Activated naive CD8-positive, alpha-beta T cell treated with anti-CD3 and anti-CD28 coated beads for 36 hours (primary cell): ENCODE measurements around the gene FAM98C. TPM values are rescaled to one million over a fixed set of nuclear protein-coding genes. Genes with fewer than 3 reads are reported as not detected.

Experiments used
- DNase-seq: peaks from one replicate; pipeline ENCODE4 v3.0.0; 2021
- H3K27ac Mint-ChIP-seq: one replicate; pipeline ENCODE4 v1.8.0; 2022; ENCODE audit warnings: mild to moderate bottlenecking, moderate library complexity, mixed read lengths
- H3K27me3 Mint-ChIP-seq: one replicate; pipeline ENCODE4 v1.8.0; 2022; ENCODE audit warnings: mild to moderate bottlenecking, mixed read lengths
- H3K36me3 Mint-ChIP-seq: one replicate; pipeline ENCODE4 v1.8.0; 2021; ENCODE audit warnings: mild to moderate bottlenecking, mixed read lengths
- H3K4me1 Mint-ChIP-seq: one replicate; pipeline ENCODE4 v1.8.0; 2021; ENCODE audit warnings: mixed read lengths
- H3K4me3 Mint-ChIP-seq: one replicate; pipeline ENCODE4 v1.8.0; 2022; ENCODE audit warnings: mild to moderate bottlenecking, moderate library complexity, mixed read lengths
- H3K9me3 Mint-ChIP-seq: one replicate; pipeline ENCODE4 v1.8.0; 2022; ENCODE audit warnings: mixed read lengths
- total RNA-seq, 2 experiments: library from RNA; stranded (reverse); gene quantifications; one replicate each; pipeline ENCODE4 v1.2.3, GENCODE V29; 2021

FAM98C gene
- total RNA-seq, 2 experiments from 2014 or later, result 8.1 to 9.3 TPM

DNA sequence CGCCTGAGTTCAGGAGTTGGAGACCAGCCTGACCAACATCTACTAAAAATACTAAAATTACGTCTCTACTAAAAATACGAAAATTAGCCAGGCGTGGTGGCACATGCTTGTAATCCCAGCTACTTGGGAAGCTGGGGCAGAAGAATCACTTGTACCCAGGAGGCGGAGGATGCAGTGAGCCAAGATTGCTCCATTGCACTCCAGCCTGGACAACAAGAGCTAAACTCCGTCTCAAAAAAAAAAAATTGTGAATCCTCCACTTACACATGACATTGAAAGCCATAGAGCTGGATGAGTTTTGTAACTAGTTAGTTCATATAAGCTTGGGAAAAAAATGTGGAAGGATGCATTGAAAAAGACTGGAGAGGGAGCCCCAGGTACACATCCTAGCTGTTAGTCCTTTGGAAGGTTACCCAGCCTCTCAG is 29.0 kb upstream of the FAM98C start:
- H3K4me3 Mint-ChIP-seq, result peak overlapping the region; percentile 83
- H3K4me1 Mint-ChIP-seq, result peaks cover 13% of the 10 kb centered on the region
- peaks cover 33% of the 10 kb centered on the region for H3K36me3 Mint-ChIP-seq
- H3K27ac Mint-ChIP-seq, result peak overlapping the region; percentile 91
- DNase-seq, result no peak
- peaks cover 6% of the 10 kb centered on the region for H3K27me3 Mint-ChIP-seq
- no peaks in the 10 kb centered on the region for H3K9me3 Mint-ChIP-seq

- peak within 1 kb of the TSS; percentile 98 for H3K4me3 Mint-ChIP-seq
- peaks cover 14% of the 10 kb centered on the region for H3K4me1 Mint-ChIP-seq
- peak; percentile 99 for DNase-seq
- peaks cover 39% of the 10 kb centered on the region for H3K36me3 Mint-ChIP-seq
- no peaks in the 10 kb centered on the region for H3K9me3 Mint-ChIP-seq
- peaks cover 6% of the 10 kb centered on the region for H3K27me3 Mint-ChIP-seq
- H3K27ac Mint-ChIP-seq, result peak within 1 kb of the TSS; percentile 94
Observed at GRCh38 chr19:38374332-38375097, 28.4 kb upstream of the FAM98C start, which contains the start of gene PSMD8. Gene PSMD8, plus strand, starts transcription at chr19:38374571. Its CDS starts 31 bp downstream, at chr19:38374602.

- Mint-ChIP-seq H3K4me3 (peak overlapping the region; percentile 98), H3K4me1 (peaks cover 15% of the 10 kb centered on the region), H3K27ac (peak overlapping the region; percentile 94), H3K9me3 (no peaks in the 10 kb centered on the region), H3K36me3 (peaks cover 42% of the 10 kb centered on the region), H3K27me3 (peaks cover 6% of the 10 kb centered on the region)
- no peak for DNase-seq
Observed at GRCh38 chr19:38375098-38375493, 27.8 kb upstream of the FAM98C start.

- Mint-ChIP-seq H3K9me3 (no peaks in the 10 kb centered on the region), H3K4me1 (peaks cover 15% of the 10 kb centered on the region), H3K27ac (peak overlapping the region; percentile 94), H3K4me3 (peak overlapping the region; percentile 98), H3K27me3 (no peaks in the 10 kb centered on the region), H3K36me3 (peaks cover 46% of the 10 kb centered on the region)
- no peak for DNase-seq
Observed at GRCh38 chr19:38375748-38376147, 27.1 kb upstream of the FAM98C start.

DNA sequence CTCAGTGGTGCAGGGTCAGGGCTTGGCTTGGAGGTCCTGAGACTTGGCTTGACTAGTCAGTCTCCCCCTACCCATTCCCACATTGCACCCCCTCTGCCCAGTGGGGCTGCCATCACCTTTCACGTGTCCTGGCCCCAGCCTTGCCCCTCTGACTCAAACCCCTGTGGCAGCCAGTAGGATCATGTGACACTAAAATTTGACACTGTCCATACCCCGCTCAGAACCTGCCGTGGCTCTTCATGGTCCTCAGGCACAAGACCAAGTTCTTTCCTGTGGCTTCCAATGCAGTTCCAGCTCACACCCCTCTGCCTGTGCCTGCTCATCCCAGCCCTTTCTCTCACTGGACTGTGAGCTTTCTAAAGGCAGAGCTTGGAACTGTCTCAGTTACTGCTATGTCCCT is 26.3 kb upstream of the FAM98C start:
- Mint-ChIP-seq H3K9me3 (no peaks in the 10 kb centered on the region), H3K27ac (no peak overlapping the region), H3K36me3 (peaks cover 52% of the 10 kb centered on the region), H3K4me1 (peaks cover 15% of the 10 kb centered on the region), H3K4me3 (peak overlapping the region; percentile 98), H3K27me3 (no peaks in the 10 kb centered on the region)
- DNase-seq, result no peak

DNA sequence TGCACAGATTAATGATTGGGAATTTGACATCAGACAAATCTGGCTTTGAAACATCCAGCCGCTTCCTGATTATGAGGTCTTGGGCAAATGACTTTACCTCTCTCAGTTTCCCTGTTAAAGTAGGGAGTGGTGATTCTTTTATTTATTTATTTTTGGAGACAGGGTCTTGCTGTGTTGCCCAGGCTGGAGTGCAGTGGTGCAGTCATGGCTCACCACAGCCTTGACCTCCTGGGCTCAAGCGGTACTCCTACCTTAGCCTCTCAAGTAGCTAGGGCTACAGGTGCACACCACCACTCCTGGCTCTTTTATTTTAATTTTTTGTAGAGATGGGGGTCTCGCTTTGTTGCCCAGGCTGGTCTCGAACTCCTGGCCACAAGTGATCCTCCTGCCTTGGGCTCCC is 25.8 kb upstream of the FAM98C start:
- Mint-ChIP-seq H3K27ac (no peak overlapping the region), H3K36me3 (peaks cover 57% of the 10 kb centered on the region), H3K4me3 (no peak overlapping the region), H3K4me1 (peaks cover 15% of the 10 kb centered on the region), H3K9me3 (no peaks in the 10 kb centered on the region), H3K27me3 (no peaks in the 10 kb centered on the region)
- no peak for DNase-seq

GRCh38 chr19:38378866-38379265 is 24.0 kb upstream of the FAM98C start:
- Mint-ChIP-seq H3K4me3 (no peak overlapping the region), H3K9me3 (no peaks in the 10 kb centered on the region), H3K27me3 (peaks cover 2% of the 10 kb centered on the region), H3K27ac (no peak overlapping the region), H3K4me1 (peaks cover 15% of the 10 kb centered on the region), H3K36me3 (peaks cover 71% of the 10 kb centered on the region)
- no peak for DNase-seq

GRCh38 chr19:38381138-38381537 is 21.8 kb upstream of the FAM98C start:
- Mint-ChIP-seq H3K9me3 (no peaks in the 10 kb centered on the region), H3K4me3 (no peak overlapping the region), H3K27ac (no peak overlapping the region), H3K36me3 (peaks cover 71% of the 10 kb centered on the region), H3K4me1 (peaks cover 10% of the 10 kb centered on the region), H3K27me3 (peaks cover 15% of the 10 kb centered on the region)
- no peak for DNase-seq

- Mint-ChIP-seq H3K27ac (no peak overlapping the region), H3K4me3 (no peak overlapping the region), H3K27me3 (peaks cover 24% of the 10 kb centered on the region), H3K36me3 (peaks cover 58% of the 10 kb centered on the region), H3K4me1 (peaks cover 12% of the 10 kb centered on the region), H3K9me3 (no peaks in the 10 kb centered on the region)
- DNase-seq, result no peak
Observed at GRCh38 chr19:38383184-38383583, 19.7 kb upstream of the FAM98C start.

DNA sequence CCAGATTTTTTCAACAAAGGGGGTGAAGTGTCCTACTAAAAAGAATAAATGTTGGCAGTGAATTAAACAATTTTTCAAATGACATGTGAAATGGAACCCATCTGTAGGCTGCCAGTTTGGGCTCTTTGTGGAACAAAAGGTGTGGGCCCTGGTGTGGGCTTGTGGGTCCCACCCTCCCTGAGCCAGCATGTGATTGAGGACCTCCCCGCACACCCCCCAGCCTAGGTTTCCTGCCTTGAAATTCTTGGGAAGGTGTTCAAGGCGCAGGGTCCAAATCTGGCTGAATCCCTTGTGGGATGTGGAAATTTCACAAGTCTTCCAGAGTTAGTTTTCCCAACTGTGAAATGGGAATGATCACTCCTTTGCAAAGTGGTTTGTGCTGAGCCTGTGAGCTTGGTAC is 19.1 kb upstream of the FAM98C start:
- no peak for DNase-seq
- Mint-ChIP-seq H3K36me3 (peaks cover 58% of the 10 kb centered on the region), H3K4me1 (peaks cover 14% of the 10 kb centered on the region), H3K4me3 (no peak overlapping the region), H3K27ac (no peak overlapping the region), H3K9me3 (no peaks in the 10 kb centered on the region), H3K27me3 (peaks cover 27% of the 10 kb centered on the region)

- no peaks in the 10 kb centered on the region for H3K9me3 Mint-ChIP-seq
- no peak for DNase-seq
- peaks cover 52% of the 10 kb centered on the region for H3K36me3 Mint-ChIP-seq
- H3K4me3 Mint-ChIP-seq, result no peak overlapping the region
- peaks cover 16% of the 10 kb centered on the region for H3K4me1 Mint-ChIP-seq
- H3K27me3 Mint-ChIP-seq, result peaks cover 29% of the 10 kb centered on the region
- peak overlapping the region; percentile 43 for H3K27ac Mint-ChIP-seq
Observed at GRCh38 chr19:38384209-38385027, 18.5 kb upstream of the FAM98C start.

DNA sequence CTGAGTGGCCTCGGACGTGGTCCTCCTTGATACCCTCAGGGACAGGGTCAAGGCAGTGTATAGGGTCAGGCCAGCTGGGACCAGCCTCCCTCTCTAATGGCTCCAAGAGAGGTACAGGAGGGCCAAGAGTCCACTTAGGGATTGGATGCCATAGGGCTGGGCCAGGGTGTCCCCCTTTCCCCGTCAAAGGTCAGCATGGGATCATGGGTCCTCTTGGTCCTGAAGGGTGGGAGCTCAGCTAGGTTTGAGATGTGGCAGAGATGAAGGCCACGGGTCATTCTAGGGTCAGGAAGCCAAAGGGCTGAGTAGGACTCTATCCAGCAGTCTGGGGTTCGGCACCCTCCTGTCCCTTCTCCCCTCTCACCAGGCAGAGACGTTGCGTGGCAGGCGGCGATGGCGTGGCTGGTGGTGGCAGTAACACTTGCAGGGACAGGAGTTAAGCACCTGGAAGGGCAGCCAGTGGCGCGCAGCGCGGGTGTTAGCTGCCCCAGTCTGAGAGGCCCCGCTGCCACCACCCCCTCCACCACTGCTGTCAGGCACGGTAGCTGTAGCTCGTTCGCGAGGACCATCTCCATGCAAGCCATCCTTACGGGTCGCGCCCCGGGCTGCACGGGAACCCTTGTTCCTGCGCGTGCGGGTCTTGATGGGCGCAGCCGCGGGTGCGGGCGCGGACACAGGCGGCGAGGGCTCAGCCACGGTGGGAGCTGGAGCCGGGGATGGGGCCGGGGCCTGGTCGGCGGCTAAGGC is 17.7 kb upstream of the FAM98C start:
- no peaks in the 10 kb centered on the region for H3K9me3 Mint-ChIP-seq
- H3K4me1 Mint-ChIP-seq, result peaks cover 18% of the 10 kb centered on the region
- H3K36me3 Mint-ChIP-seq, result peaks cover 46% of the 10 kb centered on the region
- no peak overlapping the region for H3K4me3 Mint-ChIP-seq
- DNase-seq, result no peak
- no peak overlapping the region for H3K27ac Mint-ChIP-seq
- H3K27me3 Mint-ChIP-seq, result peaks cover 37% of the 10 kb centered on the region

- H3K27me3 Mint-ChIP-seq, result peaks cover 43% of the 10 kb centered on the region
- no peak for DNase-seq
- no peak overlapping the region for H3K27ac Mint-ChIP-seq
- H3K4me3 Mint-ChIP-seq, result no peak overlapping the region
- H3K9me3 Mint-ChIP-seq, result no peaks in the 10 kb centered on the region
- H3K36me3 Mint-ChIP-seq, result peaks cover 44% of the 10 kb centered on the region
- peaks cover 18% of the 10 kb centered on the region for H3K4me1 Mint-ChIP-seq
Observed at GRCh38 chr19:38385804-38386257, 17.1 kb upstream of the FAM98C start.

GRCh38 chr19:38386300-38386970 is 16.5 kb upstream of the FAM98C start:
- H3K9me3 Mint-ChIP-seq, result no peaks in the 10 kb centered on the region
- no peak for DNase-seq
- H3K36me3 Mint-ChIP-seq, result peaks cover 39% of the 10 kb centered on the region
- peaks cover 49% of the 10 kb centered on the region for H3K27me3 Mint-ChIP-seq
- H3K27ac Mint-ChIP-seq, result no peak overlapping the region
- H3K4me3 Mint-ChIP-seq, result no peak overlapping the region
- peaks cover 18% of the 10 kb centered on the region for H3K4me1 Mint-ChIP-seq
